ENCODE measurements around the gene SLPI.

DNA sequence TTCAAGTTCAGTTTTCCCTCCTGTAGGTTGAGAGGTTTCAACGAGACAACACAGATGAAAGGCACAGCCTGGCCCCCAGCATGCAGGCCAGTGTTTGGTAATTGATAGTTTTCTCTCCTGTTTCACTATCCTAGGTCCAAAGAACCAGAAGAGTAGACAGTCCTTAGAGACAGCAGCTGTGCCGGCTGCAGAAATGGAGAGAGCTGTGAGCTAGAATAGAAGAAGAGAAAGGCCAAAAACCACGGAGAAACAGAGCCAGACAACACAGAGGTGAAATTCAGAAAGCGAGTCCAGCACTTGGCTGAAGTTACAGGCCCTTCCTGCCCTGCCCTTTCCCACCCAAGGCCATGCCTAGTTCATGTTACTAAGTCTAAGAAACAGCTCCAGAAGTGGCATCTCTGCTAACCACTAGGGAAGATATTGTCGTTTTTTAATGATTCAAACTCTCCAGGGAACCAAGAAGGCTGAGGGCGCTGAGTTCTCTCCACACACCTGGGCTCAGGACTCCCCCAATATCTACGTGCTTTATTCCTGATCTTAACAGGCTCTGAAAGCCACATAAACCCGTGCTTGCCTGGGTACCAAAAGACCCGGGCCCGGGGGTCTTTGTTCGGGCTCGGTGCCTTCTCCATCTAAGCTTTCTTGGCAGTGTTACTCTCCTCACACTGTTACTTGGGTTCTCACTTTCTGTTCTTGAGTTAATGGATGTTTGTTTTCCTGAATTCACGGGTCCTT lies 35.7 kb upstream of the SLPI start:
- TF ChIP-seq, protein P1, sequence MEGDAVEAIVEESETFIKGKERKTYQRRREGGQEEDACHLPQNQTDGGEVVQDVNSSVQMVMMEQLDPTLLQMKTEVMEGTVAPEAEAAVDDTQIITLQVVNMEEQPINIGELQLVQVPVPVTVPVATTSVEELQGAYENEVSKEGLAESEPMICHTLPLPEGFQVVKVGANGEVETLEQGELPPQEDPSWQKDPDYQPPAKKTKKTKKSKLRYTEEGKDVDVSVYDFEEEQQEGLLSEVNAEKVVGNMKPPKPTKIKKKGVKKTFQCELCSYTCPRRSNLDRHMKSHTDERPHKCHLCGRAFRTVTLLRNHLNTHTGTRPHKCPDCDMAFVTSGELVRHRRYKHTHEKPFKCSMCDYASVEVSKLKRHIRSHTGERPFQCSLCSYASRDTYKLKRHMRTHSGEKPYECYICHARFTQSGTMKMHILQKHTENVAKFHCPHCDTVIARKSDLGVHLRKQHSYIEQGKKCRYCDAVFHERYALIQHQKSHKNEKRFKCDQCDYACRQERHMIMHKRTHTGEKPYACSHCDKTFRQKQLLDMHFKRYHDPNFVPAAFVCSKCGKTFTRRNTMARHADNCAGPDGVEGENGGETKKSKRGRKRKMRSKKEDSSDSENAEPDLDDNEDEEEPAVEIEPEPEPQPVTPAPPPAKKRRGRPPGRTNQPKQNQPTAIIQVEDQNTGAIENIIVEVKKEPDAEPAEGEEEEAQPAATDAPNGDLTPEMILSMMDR (conservative IDR thresholded peaks at IDR 0.05) = no peak
- TF ChIP-seq ZFX (IDR thresholded peaks at IDR 0.05) = no peak
